ENCODE results near the gene ATAD2B.

Gene ATAD2B

GRCh38 chr2:23905155-23905554, 21.8 kb downstream of the ATAD2B start:
- no peak for DNase-seq

- DNase-seq, result no peak
Measured at GRCh38 chr2:23904692-23905091, 22.2 kb downstream of the ATAD2B start.

GRCh38 chr2:23904215-23904614, 22.7 kb downstream of the ATAD2B start:
- DNase-seq, result no peak

DNA sequence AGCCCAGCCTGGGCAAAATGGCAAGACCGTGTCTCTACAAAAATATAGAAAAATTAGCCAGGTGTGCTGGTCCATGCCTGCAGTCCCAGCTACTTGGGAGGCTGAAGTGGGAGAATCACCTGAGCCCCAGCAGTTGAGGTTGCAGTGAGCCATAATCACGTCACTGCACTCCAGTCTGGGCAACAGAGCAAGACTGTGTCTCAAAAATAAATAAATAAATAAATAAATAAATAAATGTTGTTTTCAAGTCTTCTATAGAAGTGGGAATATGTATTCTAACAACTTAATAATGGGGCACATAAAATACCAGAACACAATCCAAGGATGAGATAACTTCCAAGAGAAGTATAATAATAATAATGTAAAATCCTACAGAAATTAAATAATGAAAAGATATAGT, 23.9 kb downstream of the ATAD2B start:
- no peak for DNase-seq

DNA sequence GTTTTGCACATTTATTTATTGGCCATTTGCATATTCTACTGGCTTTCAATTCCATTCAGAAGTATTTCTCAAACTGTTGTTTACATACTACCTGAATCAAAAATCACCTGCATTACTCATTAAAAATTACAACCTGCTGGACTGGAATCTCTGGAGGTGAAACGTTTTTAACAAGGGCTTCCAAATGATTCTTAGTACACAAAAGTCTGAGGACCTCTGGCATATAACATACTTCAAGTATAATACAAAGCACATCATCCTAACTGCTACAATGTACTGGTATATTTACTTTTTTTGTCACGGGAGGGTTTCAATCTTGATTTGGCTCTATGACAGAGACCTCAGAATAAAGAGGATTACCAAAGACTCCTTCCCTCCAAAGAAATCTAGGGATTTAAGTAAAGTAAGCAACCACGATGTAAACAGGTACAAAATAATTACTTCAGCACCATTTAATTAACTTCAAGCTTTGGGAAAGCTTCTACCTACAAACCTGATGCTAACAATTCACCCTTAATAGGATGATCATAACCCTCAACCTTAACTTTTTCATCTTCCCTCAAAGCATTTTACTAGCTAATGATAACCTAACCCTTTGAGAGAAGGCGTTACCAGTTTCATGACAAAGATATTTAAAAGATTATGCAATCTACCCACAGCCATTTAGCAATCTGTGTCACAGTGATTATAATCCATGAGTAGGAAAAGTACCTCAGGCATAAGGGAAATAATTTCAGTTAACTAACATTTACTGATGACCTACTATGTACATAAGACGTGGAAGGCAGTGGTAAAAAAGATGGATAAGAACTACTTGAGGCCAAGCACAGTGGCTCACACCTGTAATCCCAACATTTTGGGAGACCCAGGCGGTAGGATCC, 24.7 kb downstream of the ATAD2B start:
- DNase-seq, result no peak

DNA sequence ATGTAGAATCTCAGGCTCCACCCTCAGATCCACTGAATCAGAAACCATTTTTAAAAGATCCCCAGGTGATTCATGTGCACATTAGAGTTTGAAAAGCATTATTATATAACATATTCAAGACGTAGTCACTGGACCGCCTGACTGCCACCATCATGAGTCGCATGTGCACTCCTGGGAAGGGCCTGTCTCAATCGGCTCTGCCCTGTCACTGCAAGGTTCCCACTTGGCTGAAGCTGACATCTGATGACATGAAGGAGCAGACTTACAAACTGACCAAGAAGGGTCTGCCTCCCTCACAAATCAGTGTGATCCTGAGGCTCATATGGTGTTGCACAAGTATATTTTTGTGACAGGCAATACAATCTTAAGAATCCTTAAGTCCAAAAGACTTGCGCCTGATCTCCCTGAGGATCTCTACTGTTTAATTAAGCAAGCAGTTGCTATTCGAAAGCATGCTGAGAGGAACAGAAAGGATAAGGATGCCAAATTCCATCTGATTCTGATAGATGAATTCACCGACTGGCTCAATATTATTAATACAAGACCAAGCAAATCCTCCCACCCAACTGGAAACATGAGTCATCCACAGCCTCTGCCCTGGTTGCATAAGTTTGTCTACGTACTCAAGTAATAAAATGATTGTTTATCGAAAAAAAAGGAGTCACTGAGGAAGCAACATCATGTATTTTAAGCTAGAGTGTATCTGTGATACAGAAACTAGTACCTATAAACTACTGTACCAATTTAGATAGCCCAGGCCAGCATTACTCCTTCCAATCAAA, 26.2 kb downstream of the ATAD2B start:
- no peak for DNase-seq

GRCh38 chr2:23900133-23900532, 26.8 kb downstream of the ATAD2B start:
- no peak for DNase-seq

DNA sequence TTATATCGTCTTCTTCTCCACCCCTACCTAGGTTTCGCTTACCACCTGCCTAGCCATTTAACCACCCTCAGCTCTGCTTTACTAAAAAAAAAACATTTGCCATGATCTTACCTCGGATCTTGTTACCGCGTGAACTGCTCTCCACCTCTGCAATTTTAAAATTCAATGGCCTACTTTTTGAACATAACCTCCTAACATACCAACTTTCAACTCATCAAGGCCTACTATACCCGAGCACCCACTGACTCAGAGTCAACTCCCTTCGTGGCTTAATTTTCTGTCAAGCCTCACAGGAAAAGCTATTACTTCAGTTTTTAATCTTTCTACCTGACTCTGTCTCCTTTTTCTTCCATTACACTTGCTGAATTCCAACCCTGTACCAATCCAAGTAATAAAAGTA, 55.7 kb downstream of the ATAD2B start:
- no peak for DNase-seq

- no peak for DNase-seq
Measured at GRCh38 chr2:23867449-23867848, 59.5 kb downstream of the ATAD2B start.

DNA sequence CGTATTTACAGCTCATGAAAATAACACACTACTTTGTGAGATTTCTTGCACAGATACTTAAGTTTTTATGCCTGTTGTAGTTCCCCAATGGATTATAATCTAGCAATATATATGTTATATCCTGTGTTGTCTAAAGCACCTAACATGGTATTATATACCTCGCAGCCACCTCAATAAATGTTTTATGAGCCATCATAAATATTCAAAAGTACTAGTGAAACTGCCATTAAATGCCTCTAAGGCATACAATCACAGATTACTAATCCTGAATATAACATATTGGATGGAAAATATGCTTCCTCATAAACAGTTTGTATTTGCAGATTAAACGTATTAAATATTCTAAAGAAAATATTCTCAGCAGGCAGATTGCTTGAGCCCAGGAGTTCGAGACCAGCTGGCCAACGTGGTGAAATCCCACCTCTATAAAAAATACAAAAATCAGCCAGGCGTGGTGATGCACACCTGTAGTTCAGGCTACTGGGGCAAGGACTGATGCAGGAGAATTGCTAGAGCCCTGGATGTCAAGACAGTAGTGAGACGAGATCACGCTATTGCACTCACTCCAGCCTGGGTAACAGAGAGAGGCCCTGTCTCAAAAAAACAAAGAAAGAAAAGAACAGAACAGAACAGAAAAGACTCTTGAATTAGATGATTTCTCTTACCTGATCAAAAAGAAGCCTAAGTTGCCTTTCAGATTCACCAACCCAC, 64.1 kb downstream of the ATAD2B start:
- DNase-seq, result no peak

DNA sequence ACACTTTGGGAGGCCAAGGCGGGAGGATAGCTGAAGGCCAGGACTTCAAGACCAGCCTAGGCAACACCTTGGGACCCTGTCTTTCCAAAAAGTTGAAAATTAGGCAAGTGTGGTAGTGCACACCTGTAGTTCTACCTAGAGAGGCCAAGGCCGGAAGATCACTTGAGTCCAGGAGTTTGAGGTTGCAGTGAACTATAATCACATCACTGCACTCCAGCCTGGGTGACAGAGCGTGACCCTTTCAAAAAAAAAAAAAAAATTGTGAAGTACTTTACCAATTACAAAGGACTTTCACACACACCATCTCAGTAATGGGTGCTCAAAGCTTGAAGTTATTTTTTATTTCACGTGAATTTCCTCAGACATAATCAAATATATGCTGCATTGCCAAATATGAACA, 65.0 kb downstream of the ATAD2B start:
- no peak for DNase-seq

GRCh38 chr2:23859983-23860382, 66.9 kb downstream of the ATAD2B start:
- DNase-seq, result no peak

GRCh38 chr2:23859234-23859633, 67.7 kb downstream of the ATAD2B start:
- DNase-seq, result no peak

GRCh38 chr2:23850564-23851256, 76.2 kb downstream of the ATAD2B start:
- no peak for DNase-seq

DNA sequence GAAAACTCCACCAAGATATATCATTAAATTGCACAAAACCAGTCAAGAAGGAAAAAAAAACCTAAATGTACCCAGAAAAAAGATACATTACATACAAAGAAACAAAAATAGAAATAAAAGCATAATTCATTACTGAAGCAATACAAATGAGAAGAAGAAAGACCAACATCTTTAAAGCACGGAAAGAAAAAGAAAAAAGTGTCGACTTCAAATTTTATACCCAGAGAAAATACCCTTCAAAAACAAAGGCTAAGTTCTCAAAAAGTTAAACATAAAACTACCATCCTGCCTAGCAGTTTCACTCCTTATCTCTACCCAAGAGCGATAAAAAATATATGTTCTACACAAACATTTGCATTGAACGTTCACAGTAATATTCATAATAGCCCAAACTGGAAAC, 82.0 kb downstream of the ATAD2B start:
- DNase-seq, result no peak

DNA sequence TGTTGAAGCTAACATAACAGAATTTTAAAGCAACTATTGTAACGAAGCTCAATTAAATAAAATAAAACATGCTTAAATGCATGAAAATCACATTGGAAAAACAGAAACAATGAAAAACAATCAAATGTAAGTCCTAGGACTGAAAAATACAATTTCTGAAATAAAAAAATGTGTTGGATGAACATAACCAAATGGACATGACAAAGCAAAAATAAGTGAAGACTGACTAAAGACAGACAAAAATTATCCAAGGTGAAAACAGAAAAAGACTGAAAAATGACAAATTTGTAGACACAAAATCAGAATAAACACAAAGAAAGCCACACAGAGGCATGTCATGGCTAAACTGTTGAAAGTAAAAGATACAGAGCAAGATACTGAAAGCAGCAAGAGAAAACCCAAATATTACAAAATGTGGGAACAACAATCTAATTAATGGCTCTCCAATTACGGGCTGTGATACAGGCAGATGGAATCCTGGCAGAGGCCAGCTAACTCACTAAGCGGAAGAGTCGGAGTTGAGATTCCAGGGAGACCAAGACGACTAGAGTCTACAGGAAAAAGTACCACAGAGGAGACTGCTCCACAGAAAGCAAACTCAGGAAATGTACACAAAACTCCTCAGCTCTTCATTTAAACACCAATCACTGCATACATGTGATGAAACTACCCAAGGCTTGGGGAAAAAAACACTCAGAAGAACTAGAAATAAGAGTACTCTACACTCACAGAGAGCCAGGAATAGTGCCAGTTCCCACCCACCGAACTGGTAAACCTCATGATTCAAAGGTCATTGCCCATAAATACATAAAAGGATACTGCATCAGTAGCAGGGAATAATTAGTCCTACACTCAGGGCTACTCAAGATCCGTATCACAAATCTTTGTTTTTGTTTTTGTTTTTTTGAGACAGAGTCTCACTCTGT, 83.6 kb downstream of the ATAD2B start:
- no peak for DNase-seq

- no peak for DNase-seq
Measured at GRCh38 chr2:23839919-23840578, 86.9 kb downstream of the ATAD2B start.

- no peak for DNase-seq
Measured at GRCh38 chr2:23838996-23839395, 87.9 kb downstream of the ATAD2B start.

DNA sequence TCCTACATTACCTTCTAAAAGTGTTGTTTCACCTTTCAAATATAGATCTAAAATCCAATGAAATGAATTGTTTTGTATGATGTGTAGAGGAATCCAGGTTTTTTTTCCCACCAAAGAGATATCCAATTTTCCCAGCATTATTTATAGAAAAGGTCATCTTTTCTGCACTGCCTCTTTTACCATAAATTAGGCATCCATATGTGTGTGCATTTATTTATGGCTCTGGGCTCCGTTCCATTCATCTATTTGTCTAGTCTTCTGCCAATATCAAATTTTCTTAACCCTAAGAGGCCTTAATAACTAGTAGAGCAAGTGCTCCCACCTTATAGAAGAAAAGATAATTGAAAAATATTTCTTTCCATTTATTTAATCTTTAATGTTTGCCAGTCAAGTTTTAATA, 88.3 kb downstream of the ATAD2B start:
- DNase-seq, result no peak

- DNase-seq, result no peak
Measured at GRCh38 chr2:23837871-23838270, 89.1 kb downstream of the ATAD2B start.

GRCh38 chr2:23836971-23837565, 89.9 kb downstream of the ATAD2B start:
- DNase-seq, result no peak

Measured in activated CD8-positive, alpha-beta memory T cell treated with anti-CD3 and anti-CD28 coated beads, Interleukin-2, amount 50 U/mL, for 4 hours (primary cell).